ENCODE data around the gene AMT.

Gene AMT

GRCh38 chr3:49424816-49425215 lies 2.5 kb upstream of the AMT start:
- Histone ChIP-seq H3K27ac (no peak overlapping the region), H3K4me3 (no peak overlapping the region)
- DNase-seq (ENCODE audit: low spot score) = no peak
- TF ChIP-seq CTCF (IDR thresholded peaks at IDR 0.05) = no peak

GRCh38 chr3:49421890-49422378 lies 339 bp downstream of the AMT start:
- peak overlapping the region in 1 of 2 donors; percentile 46 for H3K27ac ChIP-seq
- peak overlapping the region; percentile 48 for H3K4me3 ChIP-seq
- no peak for TF ChIP-seq CTCF (IDR thresholded peaks at IDR 0.05)
- DNase-seq (ENCODE audit: low spot score) = no peak

GRCh38 chr3:49417516-49418120 lies 4.7 kb downstream of the AMT start:
- TF ChIP-seq CTCF (IDR thresholded peaks at IDR 0.05) = no peak
- DNase-seq (ENCODE audit: low spot score) = no peak
- no peak overlapping the region for H3K4me3 ChIP-seq
- peak overlapping the region in 1 of 2 donors; percentile 52 for H3K27ac ChIP-seq

- TF ChIP-seq CTCF (IDR thresholded peaks at IDR 0.05) = no peak
- no peak for DNase-seq (ENCODE audit: low spot score)
- H3K27ac ChIP-seq = peak overlapping the region in 1 of 2 donors; percentile 52
- no peak overlapping the region for H3K4me3 ChIP-seq
Measured at GRCh38 chr3:49416867-49417266, 5.4 kb downstream of the AMT start.

GRCh38 chr3:49415931-49416601 lies 6.2 kb downstream of the AMT start:
- Histone ChIP-seq H3K27ac (peak overlapping the region in 1 of 2 donors; percentile 52), H3K4me3 (no peak overlapping the region)
- no peak for DNase-seq (ENCODE audit: low spot score)
- TF ChIP-seq CTCF (IDR thresholded peaks at IDR 0.05) = no peak

GRCh38 chr3:49414753-49415152 lies 7.5 kb downstream of the AMT start:
- no peak for TF ChIP-seq CTCF (IDR thresholded peaks at IDR 0.05)
- DNase-seq (ENCODE audit: low spot score) = no peak
- Histone ChIP-seq H3K4me3 (no peak overlapping the region), H3K27ac (peak overlapping the region in 1 of 2 donors; percentile 25)

GRCh38 chr3:49413338-49413734 lies 8.9 kb downstream of the AMT start:
- no peak for DNase-seq (ENCODE audit: low spot score)
- H3K4me3 ChIP-seq = peak overlapping the region; percentile 94
- TF ChIP-seq CTCF (IDR thresholded peaks at IDR 0.05) = no peak
- peak overlapping the region; percentile 73 to 99 for H3K27ac ChIP-seq
